ENCODE data around the gene PIP5KL1.

The PIP5KL1 gene

GRCh38 chr9:127872369-127873222 lies 58.0 kb downstream of the PIP5KL1 start:
- Histone ChIP-seq H3K4me1 (ENCODE audit: control insufficient read depth, insufficient read depth, low read length) (peaks cover 6% of the 10 kb centered on the region), H3K27ac (ENCODE audit: low read depth, low read length) (no peak overlapping the region), H3K36me3 (ENCODE audit: control insufficient read depth, insufficient read depth, low read length) (0 out of 2 replicates have a peak, but pooled peaks cover 2% of the 10 kb centered on the region), H3K27me3 (ENCODE audit: control insufficient read depth, insufficient read depth, low read length) (no peaks in the 10 kb centered on the region), H3K9me3 (ENCODE audit: control insufficient read depth, insufficient read depth, low read depth, low read length) (no peaks in the 10 kb centered on the region), H3K9ac (ENCODE audit: low read length) (no peak overlapping the region), H3K4me3 (ENCODE audit: low read depth, low read length) (no peak overlapping the region)

GRCh38 chr9:127871531-127871930 lies 59.0 kb downstream of the PIP5KL1 start:
- 0 out of 2 replicates have a peak, but pooled peaks cover 2% of the 10 kb centered on the region for H3K36me3 ChIP-seq (ENCODE audit: control insufficient read depth, insufficient read depth, low read length)
- no peak overlapping the region for H3K27ac ChIP-seq (ENCODE audit: low read depth, low read length)
- H3K4me1 ChIP-seq (ENCODE audit: control insufficient read depth, insufficient read depth, low read length), result no peaks in the 10 kb centered on the region; the same call in 1 of the 2 replicates
- H3K9me3 ChIP-seq (ENCODE audit: control insufficient read depth, insufficient read depth, low read depth, low read length), result no peaks in the 10 kb centered on the region
- H3K9ac ChIP-seq (ENCODE audit: low read length), result no peak overlapping the region
- no peaks in the 10 kb centered on the region for H3K27me3 ChIP-seq (ENCODE audit: control insufficient read depth, insufficient read depth, low read length)
- no peak overlapping the region for H3K4me3 ChIP-seq (ENCODE audit: low read depth, low read length)

- Histone ChIP-seq H3K27ac (ENCODE audit: low read depth, low read length) (no peak overlapping the region), H3K27me3 (ENCODE audit: control insufficient read depth, insufficient read depth, low read length) (no peaks in the 10 kb centered on the region), H3K9me3 (ENCODE audit: control insufficient read depth, insufficient read depth, low read depth, low read length) (no peaks in the 10 kb centered on the region), H3K9ac (ENCODE audit: low read length) (no peak overlapping the region), H3K36me3 (ENCODE audit: control insufficient read depth, insufficient read depth, low read length) (0 out of 2 replicates have a peak, but pooled peaks cover 2% of the 10 kb centered on the region), H3K4me3 (ENCODE audit: low read depth, low read length) (no peak overlapping the region), H3K4me1 (ENCODE audit: control insufficient read depth, insufficient read depth, low read length) (no peaks in the 10 kb centered on the region; the same call in 1 of the 2 replicates)
Observed at GRCh38 chr9:127870887-127871286, 59.7 kb downstream of the PIP5KL1 start.
